Body of pancreas (tissue), 4 donors: ENCODE data around the gene GALNT9. TPM values are rescaled to one million over a fixed set of nuclear protein-coding genes. Genes with fewer than 3 reads are reported as not detected.

Experiments
- ATAC-seq: fragments of 150-250 bp; one replicate; pipeline ENCODE4 v1.9.1; 2016
- DNase-seq, 4 donors: peaks; one replicate each; pipeline ENCODE4 v3.0.0-alpha.2; 2019
- H3K27ac ChIP-seq, 4 donors: fragments of 200-600 bp; sonication (generic); 1 replicate in 3 of 4; 2 replicates in 1 of 4; pipeline versions ENCODE4 v1.5.1 to v1.6.1; 2016 to 2019; ENCODE audit warnings: mild to moderate bottlenecking in 1 of 4, mixed read lengths in 1 of 4, moderate library complexity in 1 of 4
- H3K27me3 ChIP-seq, 2 donors: fragments of 200-600 bp; sonication (generic); one replicate each; pipeline ENCODE4 v1.6.0; 2016; ENCODE audit warnings: mild to moderate bottlenecking in 1 of 2
- H3K36me3 ChIP-seq, 2 donors: fragments of 200-600 bp; sonication (generic); replicated peaks in 1 of 2; 2 replicates each; pipeline ENCODE4 v1.5.1; 2016; ENCODE audit warnings: low read depth in 2 of 2; ENCODE audit not compliant: insufficient read depth in 1 of 2
- H3K4me1 ChIP-seq: fragments of 200-600 bp; sonication (generic); one replicate; pipeline ENCODE4 v1.6.0; 2016
- H3K4me3 ChIP-seq, 2 donors: fragments of 200-600 bp; sonication (generic); 1 replicate in 1 of 2; 2 replicates in 1 of 2; pipeline ENCODE4 v1.5.1; 2016 to 2019
- H3K9me3 ChIP-seq, 3 donors: fragments of 200-600 bp; sonication (generic); 1 replicate in 2 of 3; 2 replicates in 1 of 3; pipeline ENCODE4 v1.5.1; 2016
- CTCF ChIP-seq, 7 experiments: fragments of 450-650 bp in 4 of 7; fragments of 200-600 bp in 3 of 7; sonication (generic) in 3 of 7; IDR thresholded peaks; one replicate each; pipeline ENCODE4 v1.5.1; 2016 to 2019; ENCODE audit warnings: antibody characterized with exemption in 7 of 7
- POLR2A ChIP-seq, 3 donors: fragments of 450-650 bp; IDR thresholded peaks; one replicate each; pipeline ENCODE4 v1.6.1; 2016; ENCODE audit warnings: antibody characterized with exemption in 3 of 3, mild to moderate bottlenecking in 2 of 3
- WGBS, 2 donors: methylation state at CpG; one replicate each; pipeline ENCODE4 v1.1.5; 2017; 5-methylcytosine and 5-hydroxymethylcytosine counted together
- intact Hi-C: fragments of 100-400 bp; cut with DNase I; formaldehyde crosslinking; loops from one replicate; pipeline ENCODE4 v1.15.1; 2023
- total RNA-seq, 2 donors: library from RNA; depleted of rRNA; stranded (reverse); fragments of >200 nt; gene quantifications; one replicate each; pipeline ENCODE4 v1.1.0, GENCODE V29; 2016

GALNT9 gene
- total RNA-seq, 2 donors from 2014 or later: not detected

GRCh38 chr12:132315951-132316350, 13.4 kb downstream of the GALNT9 start:
- DNase-seq (no peak), ATAC-seq (no peak)
- WGBS, 2 donors: 57 to 65% methylated on average over 18 to 20 of the region's 20 CpGs
- H3K27me3 ChIP-seq: no peaks in the 10 kb centered on the region
- H3K9me3 ChIP-seq: peaks cover 0 to 8% (median 0%) of the 10 kb centered on the region in 3 donors
- TF ChIP-seq CTCF (IDR thresholded peaks at IDR 0.05) (no peak), POLR2A (IDR thresholded peaks at IDR 0.05) (no peak)
- intact Hi-C loops: no loop called here
- H3K27ac ChIP-seq: no peak overlapping the region
- H3K4me3 ChIP-seq: no peak overlapping the region
- no peaks in the 10 kb centered on the region for H3K4me1 ChIP-seq
- H3K36me3 ChIP-seq: no peaks in the 10 kb centered on the region

- WGBS, 2 donors: 83 to 92% methylated on average over 13 to 19 of the region's 19 CpGs
- TF ChIP-seq POLR2A (IDR thresholded peaks at IDR 0.05) (no peak), CTCF (IDR thresholded peaks at IDR 0.05) (no peak)
- no peak for ATAC-seq
- Histone ChIP-seq H3K36me3 (no peaks in the 10 kb centered on the region), H3K4me1 (no peaks in the 10 kb centered on the region), H3K9me3 (peaks cover 0 to 12% (median 0%) of the 10 kb centered on the region in 3 donors), H3K27me3 (no peaks in the 10 kb centered on the region), H3K4me3 (no peak overlapping the region), H3K27ac (no peak overlapping the region)
- DNase-seq: no peak
- intact Hi-C loops: no loop called here
Measured at GRCh38 chr12:132315507-132315906, 13.9 kb downstream of the GALNT9 start.

- H3K4me1 ChIP-seq: no peaks in the 10 kb centered on the region
- no peaks in the 10 kb centered on the region for H3K36me3 ChIP-seq
- ATAC-seq: no peak
- H3K9me3 ChIP-seq: peaks cover 0 to 15% (median 0%) of the 10 kb centered on the region in 3 donors
- TF ChIP-seq CTCF (IDR thresholded peaks at IDR 0.05) (no peak), POLR2A (IDR thresholded peaks at IDR 0.05) (no peak)
- intact Hi-C loops: no loop called here
- no peak for DNase-seq
- H3K27ac ChIP-seq: no peak overlapping the region
- 83% methylated on average over 12 to 23 of the region's 26 CpGs for WGBS, 2 donors
- H3K27me3 ChIP-seq: no peaks in the 10 kb centered on the region
- no peak overlapping the region for H3K4me3 ChIP-seq
Measured at GRCh38 chr12:132314516-132315233, 14.7 kb downstream of the GALNT9 start.

GRCh38 chr12:132314035-132314434, 15.4 kb downstream of the GALNT9 start:
- TF ChIP-seq POLR2A (IDR thresholded peaks at IDR 0.05) (no peak), CTCF (IDR thresholded peaks at IDR 0.05) (no peak)
- no peaks in the 10 kb centered on the region for H3K36me3 ChIP-seq
- H3K4me1 ChIP-seq: no peaks in the 10 kb centered on the region
- H3K27me3 ChIP-seq: no peaks in the 10 kb centered on the region
- 85 to 97% methylated on average over 2 of the region's 2 CpGs for WGBS, 2 donors
- no peak for ATAC-seq
- no peak overlapping the region for H3K4me3 ChIP-seq
- no peak overlapping the region for H3K27ac ChIP-seq
- peaks cover 0 to 15% (median 0%) of the 10 kb centered on the region in 3 donors for H3K9me3 ChIP-seq
- DNase-seq: no peak
- intact Hi-C loops: no loop called here

- intact Hi-C loops: no loop called here
- Histone ChIP-seq H3K4me1 (no peaks in the 10 kb centered on the region), H3K27me3 (no peaks in the 10 kb centered on the region), H3K4me3 (no peak overlapping the region), H3K9me3 (peaks cover 0 to 15% (median 0%) of the 10 kb centered on the region in 3 donors), H3K27ac (no peak overlapping the region), H3K36me3 (no peaks in the 10 kb centered on the region)
- no peak for TF ChIP-seq POLR2A (IDR thresholded peaks at IDR 0.05)
- ATAC-seq (no peak), DNase-seq (no peak)
- 95 to 100% methylated on average over 1 of the region's 1 CpG for WGBS, 2 donors
Measured at GRCh38 chr12:132313182-132313581, 16.2 kb downstream of the GALNT9 start.
